Chondrocyte (in vitro differentiated cells): Measurements from ENCODE around the gene EPB41L1. TPM values are rescaled to one million over a fixed set of nuclear protein-coding genes. Genes with fewer than 3 reads are reported as not detected.

Experiments used
- DNase-seq: peaks from one replicate; pipeline ENCODE4 v3.0.0; 2021; ENCODE audit warnings: mixed read lengths, low spot score
- H3K27ac Mint-ChIP-seq: one replicate; pipeline ENCODE4 v1.8.0; 2021; ENCODE audit warnings: mild to moderate bottlenecking, moderate library complexity, mixed read lengths; ENCODE audit not compliant: unreplicated experiment
- H3K27me3 Mint-ChIP-seq: 2 replicates; pipeline ENCODE4 v1.8.0; 2021; ENCODE audit warnings: low read depth, mixed read lengths
- H3K36me3 Mint-ChIP-seq: 2 replicates; pipeline ENCODE4 v1.8.0; 2021; ENCODE audit warnings: low read depth, mixed read lengths
- H3K4me1 Mint-ChIP-seq: 2 replicates; pipeline ENCODE4 v1.8.0; 2021; ENCODE audit warnings: low read depth, mild to moderate bottlenecking, mixed read lengths
- H3K4me3 Mint-ChIP-seq: one replicate; pipeline ENCODE4 v1.8.0; 2021; ENCODE audit warnings: mild to moderate bottlenecking, moderate library complexity, mixed read lengths; ENCODE audit not compliant: unreplicated experiment
- H3K9me3 Mint-ChIP-seq: 2 replicates; pipeline ENCODE4 v1.8.0; 2021; ENCODE audit warnings: low read depth, mixed read lengths
- CTCF ChIP-seq: fragments of 200-600 bp; sonication (generic); IDR thresholded peaks from 2 replicates; pipeline ENCODE4 v1.5.0; 2021; ENCODE audit warnings: antibody characterized with exemption, mild to moderate bottlenecking, moderate library complexity
- total RNA-seq: library from RNA; stranded (reverse); gene quantifications from 3 replicates; pipeline ENCODE4 v1.2.1, GENCODE V29; 2021

EPB41L1 gene
- total RNA-seq, 1 donor from 2014 or later, result 42.1 TPM

DNA sequence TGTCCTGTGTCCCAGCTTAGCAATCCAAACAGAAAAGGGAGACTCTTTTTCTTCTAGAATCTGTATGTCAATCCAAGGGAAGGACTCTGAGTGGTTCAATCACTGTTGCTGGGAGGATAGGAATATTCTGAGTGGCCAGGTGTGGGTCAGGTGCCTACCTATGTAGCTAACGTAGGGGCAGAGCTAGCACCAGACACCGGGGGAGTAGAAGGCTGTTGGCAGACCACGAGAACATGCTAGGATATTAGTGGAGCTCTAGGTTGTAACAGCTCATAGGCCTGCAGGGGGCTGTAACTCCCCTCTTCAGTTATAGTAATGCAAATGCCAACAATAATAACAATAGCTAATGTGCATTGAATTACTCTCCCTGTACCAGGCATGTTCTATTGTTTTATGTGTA lies 39.8 kb upstream of the EPB41L1 start:
- peaks cover 4% of the 10 kb centered on the region for H3K27me3 Mint-ChIP-seq

GRCh38 chr20:36115925-36116324 lies 38.6 kb upstream of the EPB41L1 start:
- Mint-ChIP-seq H3K4me3 (no peak overlapping the region), H3K4me1 (peaks cover 20% of the 10 kb centered on the region), H3K36me3 (no peaks in the 10 kb centered on the region), H3K27me3 (peaks cover 4% of the 10 kb centered on the region), H3K27ac (peak overlapping the region; percentile 55), H3K9me3 (no peaks in the 10 kb centered on the region)
- DNase-seq, result no peak
- TF ChIP-seq CTCF, result no peak

More for the DNA sequence above, 39.8 kb upstream of the EPB41L1 start:
- Mint-ChIP-seq H3K4me3 (no peak overlapping the region), H3K9me3 (no peaks in the 10 kb centered on the region), H3K27ac (no peak overlapping the region), H3K4me1 (peaks cover 20% of the 10 kb centered on the region), H3K36me3 (no peaks in the 10 kb centered on the region)
- TF ChIP-seq CTCF, result no peak
- DNase-seq, result no peak

GRCh38 chr20:36116807-36117441 lies 37.6 kb upstream of the EPB41L1 start:
- H3K36me3 Mint-ChIP-seq, result no peaks in the 10 kb centered on the region
- TF ChIP-seq CTCF, result no peak
- H3K27me3 Mint-ChIP-seq, result peaks cover 4% of the 10 kb centered on the region
- H3K27ac Mint-ChIP-seq, result peak overlapping the region; percentile 85
- H3K4me3 Mint-ChIP-seq, result no peak overlapping the region
- peaks cover 20% of the 10 kb centered on the region for H3K4me1 Mint-ChIP-seq
- no peaks in the 10 kb centered on the region for H3K9me3 Mint-ChIP-seq
- no peak for DNase-seq

- Mint-ChIP-seq H3K9me3 (no peaks in the 10 kb centered on the region), H3K27ac (peak overlapping the region; percentile 85), H3K4me1 (peaks cover 20% of the 10 kb centered on the region), H3K27me3 (peaks cover 4% of the 10 kb centered on the region), H3K36me3 (no peaks in the 10 kb centered on the region), H3K4me3 (no peak overlapping the region)
- no peak for DNase-seq
- TF ChIP-seq CTCF, result no peak
Measured at GRCh38 chr20:36117638-36118037, 36.9 kb upstream of the EPB41L1 start.

DNA sequence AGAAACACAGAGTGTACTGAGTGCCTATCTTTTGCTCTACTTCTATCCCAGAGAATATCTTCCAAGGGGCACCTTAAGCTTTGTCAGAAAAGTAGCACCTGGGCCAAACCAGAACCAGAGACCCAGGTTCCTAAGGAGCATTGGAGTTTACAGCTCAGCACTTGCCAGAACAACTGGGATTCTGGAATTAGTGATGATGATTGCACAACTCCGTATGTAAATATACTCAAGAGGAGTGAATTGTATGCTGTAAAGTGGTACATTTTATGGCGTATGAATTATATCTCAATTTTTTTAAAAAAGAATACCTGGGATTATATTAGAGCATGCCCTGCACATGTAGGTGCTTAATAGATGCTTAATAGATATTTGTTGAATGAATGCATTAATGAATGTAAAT lies 36.2 kb upstream of the EPB41L1 start:
- H3K4me3 Mint-ChIP-seq, result no peak overlapping the region
- no peak overlapping the region for H3K27ac Mint-ChIP-seq
- no peaks in the 10 kb centered on the region for H3K27me3 Mint-ChIP-seq
- TF ChIP-seq CTCF, result no peak
- H3K4me1 Mint-ChIP-seq, result peaks cover 20% of the 10 kb centered on the region
- no peak for DNase-seq
- H3K36me3 Mint-ChIP-seq, result no peaks in the 10 kb centered on the region
- H3K9me3 Mint-ChIP-seq, result no peaks in the 10 kb centered on the region
